ENCODE measurements around the gene CSNK1E.

The CSNK1E gene

GRCh38 chr22:38262051-38262795, 55.0 kb downstream of the CSNK1E start:
- TF ChIP-seq, protein P1, sequence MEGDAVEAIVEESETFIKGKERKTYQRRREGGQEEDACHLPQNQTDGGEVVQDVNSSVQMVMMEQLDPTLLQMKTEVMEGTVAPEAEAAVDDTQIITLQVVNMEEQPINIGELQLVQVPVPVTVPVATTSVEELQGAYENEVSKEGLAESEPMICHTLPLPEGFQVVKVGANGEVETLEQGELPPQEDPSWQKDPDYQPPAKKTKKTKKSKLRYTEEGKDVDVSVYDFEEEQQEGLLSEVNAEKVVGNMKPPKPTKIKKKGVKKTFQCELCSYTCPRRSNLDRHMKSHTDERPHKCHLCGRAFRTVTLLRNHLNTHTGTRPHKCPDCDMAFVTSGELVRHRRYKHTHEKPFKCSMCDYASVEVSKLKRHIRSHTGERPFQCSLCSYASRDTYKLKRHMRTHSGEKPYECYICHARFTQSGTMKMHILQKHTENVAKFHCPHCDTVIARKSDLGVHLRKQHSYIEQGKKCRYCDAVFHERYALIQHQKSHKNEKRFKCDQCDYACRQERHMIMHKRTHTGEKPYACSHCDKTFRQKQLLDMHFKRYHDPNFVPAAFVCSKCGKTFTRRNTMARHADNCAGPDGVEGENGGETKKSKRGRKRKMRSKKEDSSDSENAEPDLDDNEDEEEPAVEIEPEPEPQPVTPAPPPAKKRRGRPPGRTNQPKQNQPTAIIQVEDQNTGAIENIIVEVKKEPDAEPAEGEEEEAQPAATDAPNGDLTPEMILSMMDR (IDR thresholded peaks at IDR 0.05) = peak; percentile 23
- Mint-ChIP-seq H3K4me1 (peaks cover 58% of the 10 kb centered on the region), H3K27me3 (ENCODE audit: low read depth, poor library complexity) (peaks cover 9% of the 10 kb centered on the region), H3K27ac (no peak overlapping the region), H3K36me3 (ENCODE audit: low read depth) (peaks cover 39% of the 10 kb centered on the region), H3K9me3 (no peaks in the 10 kb centered on the region), H3K4me3 (no peak overlapping the region)
- no peak for DNase-seq

GRCh38 chr22:38260761-38261681, 56.2 kb downstream of the CSNK1E start:
- TF ChIP-seq, protein P1 (IDR thresholded peaks at IDR 0.05) = no peak
- Mint-ChIP-seq H3K27me3 (ENCODE audit: low read depth, poor library complexity) (peaks cover 9% of the 10 kb centered on the region), H3K4me3 (peak overlapping the region; percentile 33), H3K4me1 (peaks cover 60% of the 10 kb centered on the region), H3K9me3 (no peaks in the 10 kb centered on the region), H3K27ac (peak overlapping the region; percentile 91), H3K36me3 (ENCODE audit: low read depth) (peaks cover 39% of the 10 kb centered on the region)
- no peak for DNase-seq

DNA sequence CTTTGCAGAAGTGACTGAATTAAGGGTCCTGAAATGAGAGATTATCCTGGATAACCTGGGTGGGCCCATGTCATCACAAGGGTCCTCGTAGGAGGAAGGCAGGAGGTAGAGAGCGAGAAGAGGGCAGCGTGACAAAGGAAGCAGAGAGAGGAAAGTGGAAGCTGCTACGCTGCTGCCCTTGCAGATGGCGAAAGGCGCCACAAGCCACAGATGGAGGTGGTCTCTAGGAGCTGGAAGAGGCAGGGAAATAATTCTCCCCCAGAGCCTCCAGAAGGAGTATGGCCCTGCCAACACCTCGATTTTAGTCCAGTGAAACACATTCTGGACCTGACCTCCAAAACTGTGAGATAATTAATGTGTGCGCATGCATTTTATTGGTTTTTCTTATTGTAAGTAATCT, 57.9 kb downstream of the CSNK1E start:
- Mint-ChIP-seq H3K9me3 (no peaks in the 10 kb centered on the region), H3K27me3 (ENCODE audit: low read depth, poor library complexity) (peaks cover 9% of the 10 kb centered on the region), H3K27ac (peak overlapping the region; percentile 98), H3K4me1 (peaks cover 54% of the 10 kb centered on the region), H3K36me3 (ENCODE audit: low read depth) (peaks cover 34% of the 10 kb centered on the region), H3K4me3 (peak overlapping the region; percentile 39)
- TF ChIP-seq, protein P1 (IDR thresholded peaks at IDR 0.05) = no peak
- no peak for DNase-seq

- TF ChIP-seq, protein P1 (IDR thresholded peaks at IDR 0.05) = no peak
- Mint-ChIP-seq H3K27ac (peak overlapping the region; percentile 98), H3K9me3 (no peaks in the 10 kb centered on the region), H3K4me1 (peaks cover 54% of the 10 kb centered on the region), H3K27me3 (ENCODE audit: low read depth, poor library complexity) (peaks cover 9% of the 10 kb centered on the region), H3K36me3 (ENCODE audit: low read depth) (peaks cover 29% of the 10 kb centered on the region), H3K4me3 (peak overlapping the region; percentile 39)
- DNase-seq = no peak
These were observed 58.3 kb downstream of the CSNK1E start for GRCh38 chr22:38258895-38259294.

- H3K27ac Mint-ChIP-seq = no peak overlapping the region
- no peak for DNase-seq
These were observed 59.5 kb downstream of the CSNK1E start for GRCh38 chr22:38257650-38258250.

More at GRCh38 chr22:38257650-38258250, 59.5 kb downstream of the CSNK1E start:
- Mint-ChIP-seq H3K36me3 (ENCODE audit: low read depth) (peaks cover 19% of the 10 kb centered on the region), H3K9me3 (no peaks in the 10 kb centered on the region), H3K4me3 (no peak overlapping the region), H3K4me1 (peaks cover 48% of the 10 kb centered on the region), H3K27me3 (ENCODE audit: low read depth, poor library complexity) (peaks cover 6% of the 10 kb centered on the region)
- TF ChIP-seq, protein P1 (IDR thresholded peaks at IDR 0.05) = no peak

Data from nephron progenitor cell (in vitro differentiated cells).